Ovary (tissue), 9 donors: ENCODE results near the gene GIMAP2. TPM values are rescaled to one million over a fixed set of nuclear protein-coding genes. Genes with fewer than 3 reads are reported as not detected.
"Not testable (repeated sequence)": the region's sequence is repeated elsewhere in the genome, so short reads cannot be mapped to it uniquely, and the experiment has no call there.

Experiments
- DNase-seq, 5 donors: peaks; one replicate each; pipeline ENCODE4 v3.0.0-alpha.2; 2019 to 2020
- H3K27ac ChIP-seq, 2 donors: fragments of 200-600 bp; one replicate each; pipeline versions ENCODE4 v1.5.1 to v1.8.0; 2019 to 2022
- H3K27me3 ChIP-seq: fragments of 200-600 bp; one replicate; pipeline ENCODE4 v1.8.0; 2022
- H3K36me3 ChIP-seq: fragments of 200-600 bp; sonication (generic); one replicate; pipeline ENCODE4 v1.5.1; 2019
- H3K4me1 ChIP-seq: one replicate; pipeline ENCODE4 v1.8.1; 2013; ENCODE audit warnings: mild to moderate bottlenecking, moderate library complexity; ENCODE audit not compliant: insufficient read depth
- H3K4me3 ChIP-seq: fragments of 200-600 bp; sonication (generic); one replicate; pipeline ENCODE4 v1.5.1; 2017
- H3K9me3 ChIP-seq, 2 donors: fragments of 200-600 bp in 1 of 2; sonication (generic) in 1 of 2; one replicate each; pipeline versions ENCODE4 v1.5.1 to v1.8.1; 2013 to 2019; ENCODE audit warnings: mild to moderate bottlenecking in 1 of 2, moderate library complexity in 1 of 2
- EP300 ChIP-seq: sonication (generic); formaldehyde crosslinking; IDR thresholded peaks from one replicate; pipeline ENCODE4 v1.6.1; 2017; ENCODE audit warnings: antibody characterized with exemption
- POLR2A ChIP-seq: fragments of 450-650 bp; IDR thresholded peaks from one replicate; pipeline ENCODE4 v1.6.1; 2017; ENCODE audit warnings: antibody characterized with exemption, mild to moderate bottlenecking, moderate library complexity
- WGBS, 3 donors: extraction: QIAGEN DNeasy Blood & Tissue Kit in 1 of 3; methylation state at CpG; one replicate each; pipeline versions ENCODE4 v1.1.5 to v1.1.7; 2013 to 2017; 5-methylcytosine and 5-hydroxymethylcytosine counted together
- intact Hi-C, 4 donors: fragments of 100-400 bp; cut with DNase I; formaldehyde crosslinking; loops; one replicate each; pipeline versions ENCODE4 v1.11.0 to v1.15.1; 2022 to 2023
- polyA plus RNA-seq, 2 donors: library from polyadenylated mRNA; stranded (reverse); fragments of 200-250 nt in 1 of 2; fragments of 350-450 nt in 1 of 2; fragmentation: Illumina TruSeq in 1 of 2; extraction: RNeasy Lipid Tissue Mini Kit (QIAGEN cat#74804) in 1 of 2; gene quantifications; one replicate each; pipeline ENCODE4 v1.2.3, GENCODE V29; 2013 to 2014
- total RNA-seq, 7 donors: library from RNA; depleted of rRNA in 2 of 7; stranded (reverse); fragments of >200 nt in 2 of 7; fragmentation: NEBNext Ultra II Directional in 3 of 7; extraction: Animal tissue kit (Norgen Biotek cat#: 25700) in 3 of 7; gene quantifications; one replicate each; pipeline versions ENCODE4 v1.1.0 to v1.2.4, GENCODE V29; 2016 to 2023
- TF ChIP-seq, protein P1 (sequence below), 3 donors: fragments of 450-650 bp in 2 of 3; fragments of 200-600 bp in 1 of 3; IDR thresholded peaks; one replicate each; pipeline versions ENCODE4 v1.5.1 to v1.8.0; 2016 to 2022; ENCODE audit warnings: antibody characterized with exemption in 3 of 3, mild to moderate bottlenecking in 1 of 3
- donor health status: DM: no; HTN: no; CAD: no; lungs with moderate emphysema.
- donor health status: DM: no; HTN: no; CAD: no.
- donor health status: Bipolar disorder and iron deficiency.
- donor health status: DM: yes; HTN: yes; CAD: no.
- donor health status: DM: no; HTN: no; CAD: no.
- donor health status: DM: yes; HTN: yes; CAD: no.

GIMAP2 gene
- total and polyA plus RNA-seq, 9 donors: 6.0 to 19.4 (median 10.5) TPM

DNA sequence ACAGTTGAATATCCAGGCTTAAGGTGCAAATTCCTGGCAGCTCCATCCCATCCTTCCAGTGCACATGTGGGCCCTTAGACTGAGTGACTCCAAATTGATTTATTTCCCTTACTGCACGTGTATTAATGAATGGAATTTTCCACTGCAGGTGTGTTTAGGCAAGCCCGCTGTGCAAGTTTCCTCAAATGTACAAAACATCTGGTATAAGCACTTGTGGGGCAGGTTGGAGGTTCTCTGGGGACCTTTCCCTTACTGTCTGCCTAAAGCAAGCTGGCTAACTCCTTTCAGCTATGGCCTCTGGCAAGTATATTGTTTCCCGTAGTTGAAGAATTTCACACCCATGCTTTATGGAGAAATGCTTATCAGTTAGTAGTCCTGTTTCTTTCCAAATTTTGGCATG is 28.0 kb upstream of the GIMAP2 start:
- H3K4me1 ChIP-seq: no peaks in the 10 kb centered on the region
- no peak overlapping the region for H3K27ac ChIP-seq
- no peak for DNase-seq
- H3K4me3 ChIP-seq: no peak overlapping the region
- intact Hi-C loops: no loop called here
- no peaks in the 10 kb centered on the region for H3K36me3 ChIP-seq
- H3K9me3 ChIP-seq: no peaks in the 10 kb centered on the region
- H3K27me3 ChIP-seq: no peaks in the 10 kb centered on the region
- TF ChIP-seq EP300: no peak
- TF ChIP-seq, protein P1, sequence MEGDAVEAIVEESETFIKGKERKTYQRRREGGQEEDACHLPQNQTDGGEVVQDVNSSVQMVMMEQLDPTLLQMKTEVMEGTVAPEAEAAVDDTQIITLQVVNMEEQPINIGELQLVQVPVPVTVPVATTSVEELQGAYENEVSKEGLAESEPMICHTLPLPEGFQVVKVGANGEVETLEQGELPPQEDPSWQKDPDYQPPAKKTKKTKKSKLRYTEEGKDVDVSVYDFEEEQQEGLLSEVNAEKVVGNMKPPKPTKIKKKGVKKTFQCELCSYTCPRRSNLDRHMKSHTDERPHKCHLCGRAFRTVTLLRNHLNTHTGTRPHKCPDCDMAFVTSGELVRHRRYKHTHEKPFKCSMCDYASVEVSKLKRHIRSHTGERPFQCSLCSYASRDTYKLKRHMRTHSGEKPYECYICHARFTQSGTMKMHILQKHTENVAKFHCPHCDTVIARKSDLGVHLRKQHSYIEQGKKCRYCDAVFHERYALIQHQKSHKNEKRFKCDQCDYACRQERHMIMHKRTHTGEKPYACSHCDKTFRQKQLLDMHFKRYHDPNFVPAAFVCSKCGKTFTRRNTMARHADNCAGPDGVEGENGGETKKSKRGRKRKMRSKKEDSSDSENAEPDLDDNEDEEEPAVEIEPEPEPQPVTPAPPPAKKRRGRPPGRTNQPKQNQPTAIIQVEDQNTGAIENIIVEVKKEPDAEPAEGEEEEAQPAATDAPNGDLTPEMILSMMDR (IDR thresholded peaks at IDR 0.05): no peak
- TF ChIP-seq POLR2A: no peak
- 40 to 84% (median 73%) methylated on average over 3 of the region's 3 CpGs for WGBS, 3 donors

GRCh38 chr7:150660939-150661613 is 24.4 kb upstream of the GIMAP2 start:
- intact Hi-C loops: no loop called here
- DNase-seq: no peak
- 79 to 84% (median 83%) methylated on average over 4 of the region's 4 CpGs for WGBS, 3 donors
- Histone ChIP-seq H3K27ac (no peak overlapping the region), H3K9me3 (no peaks in the 10 kb centered on the region), H3K4me3 (no peak overlapping the region), H3K36me3 (no peaks in the 10 kb centered on the region), H3K4me1 (no peaks in the 10 kb centered on the region), H3K27me3 (no peaks in the 10 kb centered on the region)
- TF ChIP-seq EP300 (no peak), POLR2A (no peak)
- TF ChIP-seq, protein P1 (IDR thresholded peaks at IDR 0.05): no peak

- H3K27ac ChIP-seq, H3K27me3 ChIP-seq, H3K36me3 ChIP-seq, H3K4me3 ChIP-seq, DNase-seq, H3K9me3 ChIP-seq, H3K4me1 ChIP-seq, intact Hi-C loops: not testable (repeated sequence)
These were observed 22.7 kb upstream of the GIMAP2 start for GRCh38 chr7:150662821-150663220.

DNA sequence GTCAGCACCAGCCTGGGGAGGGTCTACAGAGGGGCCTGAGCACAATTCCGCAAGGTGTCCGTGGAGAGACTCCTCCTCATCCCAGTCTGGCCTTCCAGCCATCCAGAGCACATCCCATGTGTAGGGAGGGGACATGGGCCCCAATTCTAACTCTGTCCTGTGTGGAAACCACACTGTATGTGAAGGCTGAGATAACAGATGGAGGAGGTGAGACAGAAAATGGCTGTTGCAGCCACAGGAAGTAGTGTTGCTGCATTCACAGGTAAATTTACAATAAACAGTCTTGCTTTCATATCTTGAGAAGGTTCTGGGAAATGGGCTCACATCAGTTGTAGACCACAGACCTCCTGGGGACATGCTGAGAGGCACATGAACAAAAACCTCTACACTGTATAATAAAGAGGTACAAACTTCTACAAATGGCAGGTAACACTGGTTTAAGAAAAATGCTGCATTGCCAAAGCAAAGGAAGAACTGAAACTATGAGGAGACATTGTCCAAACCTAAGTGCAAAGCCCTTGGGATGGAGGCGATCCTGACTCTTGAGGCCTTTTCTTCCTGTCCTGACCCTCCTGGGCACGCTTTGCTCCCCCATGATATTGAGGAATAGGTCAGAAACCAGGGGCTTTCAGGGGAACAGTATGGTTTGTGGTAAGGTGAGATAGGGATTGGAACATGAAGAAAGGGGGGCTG is 21.6 kb upstream of the GIMAP2 start:
- H3K27ac ChIP-seq: no peak overlapping the region
- no peak for TF ChIP-seq POLR2A
- TF ChIP-seq EP300: no peak
- TF ChIP-seq, protein P1 (IDR thresholded peaks at IDR 0.05): no peak
- H3K4me3 ChIP-seq: no peak overlapping the region
- H3K9me3 ChIP-seq: no peaks in the 10 kb centered on the region
- H3K27me3 ChIP-seq: no peaks in the 10 kb centered on the region
- H3K4me1 ChIP-seq: no peaks in the 10 kb centered on the region
- intact Hi-C loops: no loop called here
- H3K36me3 ChIP-seq: no peaks in the 10 kb centered on the region
- 84 to 89% (median 85%) methylated on average over 4 of the region's 4 CpGs for WGBS, 3 donors
- no peak for DNase-seq

DNA sequence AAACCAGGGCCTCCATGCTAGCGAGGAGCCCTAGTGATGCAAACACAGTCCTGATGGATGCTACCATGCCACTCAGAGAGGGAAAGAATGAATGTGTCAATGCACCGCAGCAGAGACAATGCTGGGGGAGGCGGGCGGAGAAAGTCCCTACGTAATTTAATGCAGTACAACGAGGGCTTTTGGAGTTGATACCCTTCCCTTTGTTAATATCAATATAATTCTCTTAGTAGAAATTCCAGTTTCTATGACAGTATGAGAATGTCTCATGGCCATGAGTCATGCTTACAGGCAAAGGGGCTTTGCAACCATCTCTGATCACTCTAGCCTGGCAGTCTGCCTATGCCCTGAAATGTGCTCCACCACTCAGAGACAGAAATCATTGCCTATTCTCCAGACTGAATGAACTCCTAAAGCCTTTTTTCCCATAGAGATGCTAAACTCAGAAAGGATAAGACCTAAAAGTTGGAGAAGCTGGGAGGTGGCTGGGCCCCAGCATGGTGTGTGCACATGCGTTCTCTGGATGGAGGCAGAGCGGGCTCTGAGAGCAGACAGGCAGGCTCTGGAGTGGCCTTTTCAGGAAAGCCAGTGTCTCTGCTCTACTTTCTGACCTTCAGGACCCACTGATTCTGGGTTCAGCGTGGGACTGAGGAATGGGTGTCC is 20.3 kb upstream of the GIMAP2 start:
- intact Hi-C loops: no loop called here
- H3K27me3 ChIP-seq: no peaks in the 10 kb centered on the region
- H3K4me3 ChIP-seq: no peak overlapping the region
- H3K9me3 ChIP-seq: no peaks in the 10 kb centered on the region
- TF ChIP-seq POLR2A: no peak
- TF ChIP-seq EP300: no peak
- TF ChIP-seq, protein P1 (IDR thresholded peaks at IDR 0.05): no peak
- 87 to 89% (median 89%) methylated on average over 9 of the region's 9 CpGs for WGBS, 3 donors
- H3K27ac ChIP-seq: no peak overlapping the region
- no peaks in the 10 kb centered on the region for H3K4me1 ChIP-seq
- H3K36me3 ChIP-seq: no peaks in the 10 kb centered on the region
- no peak for DNase-seq
